SU-DHL-6 (cell line): ENCODE results near the gene GADD45GIP1.

Source experiments
- CTCF ChIP-seq: fragments of 200-600 bp; sonication (generic); IDR thresholded peaks from one replicate; pipeline ENCODE4 v1.5.1; 2017; ENCODE audit warnings: antibody characterized with exemption, mild to moderate bottlenecking, low read length, moderate library complexity; ENCODE audit not compliant: insufficient read depth, poor library complexity, severe bottlenecking
- EZH2phosphoT487 ChIP-seq: fragments of 200-600 bp; sonication (generic), shearing (Covaris generic); conservative IDR thresholded peaks from 2 replicates; pipeline ENCODE4 v1.6.1; 2018; ENCODE audit warnings: mild to moderate bottlenecking, antibody characterized with exemption, low read length, moderate library complexity, mixed read lengths

- TF ChIP-seq CTCF (no peak), EZH2phosphoT487 (no peak)
Measured at GRCh38 chr19:13004273-13004672, 47.2 kb upstream of the GADD45GIP1 start.
